Osteoblast (primary cell): ENCODE data around the gene SNX10. TPM values are rescaled to one million over a fixed set of nuclear protein-coding genes. Genes with fewer than 3 reads are reported as not detected.

Experiments
- DNase-seq: peaks from one replicate; pipeline ENCODE4 v3.0.0; 2011; ENCODE audit warnings: low spot score, mixed read lengths; ENCODE audit not compliant: insufficient read length; ENCODE audit errors: missing footprints
- H2AFZ ChIP-seq: 2 replicates; pipeline ENCODE4 v1.6.0; 2011; ENCODE audit warnings: mild to moderate bottlenecking, low read length
- H3K27ac ChIP-seq: 2 replicates; pipeline ENCODE4 v1.5.1; 2011; ENCODE audit warnings: mild to moderate bottlenecking, low read depth, low read length, moderate library complexity
- H3K27me3 ChIP-seq: 2 replicates; pipeline ENCODE4 v1.6.0; 2012; ENCODE audit warnings: mild to moderate bottlenecking, control low read depth, inconsistent platforms, low read length, moderate library complexity; ENCODE audit not compliant: insufficient read depth
- H3K36me3 ChIP-seq: 2 replicates; pipeline ENCODE4 v1.5.1; 2011; ENCODE audit warnings: mild to moderate bottlenecking, low read length, control low read depth, moderate library complexity; ENCODE audit not compliant: insufficient read depth
- H3K4me1 ChIP-seq: 2 replicates; pipeline ENCODE4 v1.5.1; 2011; ENCODE audit warnings: mild to moderate bottlenecking, low read length, control low read depth, moderate library complexity; ENCODE audit not compliant: insufficient read depth
- H3K4me2 ChIP-seq: 2 replicates; pipeline ENCODE4 v1.6.0; 2011; ENCODE audit warnings: mild to moderate bottlenecking, low read length; ENCODE audit not compliant: insufficient read depth
- H3K4me3 ChIP-seq: fragments of 200-600 bp; sonication (generic); 3 replicates; pipeline ENCODE4 v1.5.1; 2012; ENCODE audit warnings: mild to moderate bottlenecking, low read length, inconsistent platforms; ENCODE audit not compliant: insufficient read depth
- H3K79me2 ChIP-seq: 2 replicates; pipeline ENCODE4 v1.6.0; 2012; ENCODE audit warnings: mild to moderate bottlenecking, low read length, control low read depth, inconsistent platforms; ENCODE audit not compliant: insufficient read depth
- H3K9me3 ChIP-seq: 2 replicates; pipeline ENCODE4 v1.5.1; 2011; ENCODE audit warnings: low read depth, low read length, control low read depth
- H4K20me1 ChIP-seq: 2 replicates; pipeline ENCODE4 v1.6.0; 2012; ENCODE audit warnings: mild to moderate bottlenecking, low read length, control low read depth; ENCODE audit not compliant: insufficient read depth
- CTCF ChIP-seq: IDR thresholded peaks from 2 replicates; pipeline ENCODE4 v1.5.1; 2011; ENCODE audit warnings: mild to moderate bottlenecking, low read depth, low read length, moderate library complexity; ENCODE audit errors: extremely low read depth
- total RNA-seq: library from RNA; depleted of rRNA; stranded (reverse); fragments of >200 nt; gene quantifications from 2 replicates; pipeline ENCODE4 v1.2.3, GENCODE V29; 2012

SNX10 gene
- total RNA-seq, 1 donor, result 0.72 TPM

- H3K27me3 ChIP-seq, result peaks cover 75% of the 10 kb centered on the region
- no peak overlapping the region for H3K27ac ChIP-seq
- peak; percentile 60 for DNase-seq
- peak overlapping the region; percentile 65 for H3K4me2 ChIP-seq
- H4K20me1 ChIP-seq, result no peaks in the 10 kb centered on the region
- H3K36me3 ChIP-seq, result no peaks in the 10 kb centered on the region
- H3K4me1 ChIP-seq, result no peaks in the 10 kb centered on the region
- H3K4me3 ChIP-seq, result peak overlapping the region; percentile 21
- no peaks in the 10 kb centered on the region for H3K9me3 ChIP-seq
- no peak for TF ChIP-seq CTCF
- no peak overlapping the region for H2AFZ ChIP-seq
- no peaks in the 10 kb centered on the region for H3K79me2 ChIP-seq
Observed at GRCh38 chr7:26376175-26376917, 84.7 kb downstream of the SNX10 start.

DNA sequence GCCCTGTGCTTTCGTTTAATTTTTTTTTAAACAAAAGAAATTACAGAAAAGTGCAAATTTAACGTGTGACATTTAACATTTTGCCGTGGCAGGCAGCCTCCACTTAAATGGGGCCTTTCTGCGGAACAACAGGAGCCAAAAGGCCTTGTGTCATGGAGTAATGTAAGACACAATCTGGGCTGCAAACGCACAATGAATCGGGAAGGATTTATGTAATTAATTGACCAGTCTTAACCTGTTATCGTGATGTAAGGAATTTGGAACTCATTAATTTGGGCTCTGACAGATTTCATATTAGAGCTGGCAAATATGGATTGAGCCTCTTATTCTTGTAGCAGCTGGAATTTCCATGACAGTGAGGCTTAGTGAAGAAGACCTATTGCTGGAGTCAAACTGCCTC is 86.4 kb downstream of the SNX10 start:
- DNase-seq, result no peak
- no peaks in the 10 kb centered on the region for H3K36me3 ChIP-seq
- no peaks in the 10 kb centered on the region for H3K9me3 ChIP-seq
- no peak overlapping the region for H3K4me2 ChIP-seq
- no peak for TF ChIP-seq CTCF
- no peaks in the 10 kb centered on the region for H3K79me2 ChIP-seq
- no peak overlapping the region for H3K4me3 ChIP-seq
- no peaks in the 10 kb centered on the region for H4K20me1 ChIP-seq
- H2AFZ ChIP-seq, result no peak overlapping the region
- no peak overlapping the region for H3K27ac ChIP-seq
- H3K4me1 ChIP-seq, result no peaks in the 10 kb centered on the region
- H3K27me3 ChIP-seq, result peaks cover 62% of the 10 kb centered on the region

- H3K4me3 ChIP-seq, result no peak overlapping the region
- H3K9me3 ChIP-seq, result no peaks in the 10 kb centered on the region
- H3K36me3 ChIP-seq, result no peaks in the 10 kb centered on the region
- no peaks in the 10 kb centered on the region for H3K79me2 ChIP-seq
- H3K27me3 ChIP-seq, result peaks cover 46% of the 10 kb centered on the region
- no peak overlapping the region for H3K4me2 ChIP-seq
- H3K27ac ChIP-seq, result no peak overlapping the region
- no peak for TF ChIP-seq CTCF
- DNase-seq, result no peak
- H3K4me1 ChIP-seq, result no peaks in the 10 kb centered on the region
- no peaks in the 10 kb centered on the region for H4K20me1 ChIP-seq
- H2AFZ ChIP-seq, result no peak overlapping the region
Observed at GRCh38 chr7:26379711-26380110, 88.0 kb downstream of the SNX10 start.

DNA sequence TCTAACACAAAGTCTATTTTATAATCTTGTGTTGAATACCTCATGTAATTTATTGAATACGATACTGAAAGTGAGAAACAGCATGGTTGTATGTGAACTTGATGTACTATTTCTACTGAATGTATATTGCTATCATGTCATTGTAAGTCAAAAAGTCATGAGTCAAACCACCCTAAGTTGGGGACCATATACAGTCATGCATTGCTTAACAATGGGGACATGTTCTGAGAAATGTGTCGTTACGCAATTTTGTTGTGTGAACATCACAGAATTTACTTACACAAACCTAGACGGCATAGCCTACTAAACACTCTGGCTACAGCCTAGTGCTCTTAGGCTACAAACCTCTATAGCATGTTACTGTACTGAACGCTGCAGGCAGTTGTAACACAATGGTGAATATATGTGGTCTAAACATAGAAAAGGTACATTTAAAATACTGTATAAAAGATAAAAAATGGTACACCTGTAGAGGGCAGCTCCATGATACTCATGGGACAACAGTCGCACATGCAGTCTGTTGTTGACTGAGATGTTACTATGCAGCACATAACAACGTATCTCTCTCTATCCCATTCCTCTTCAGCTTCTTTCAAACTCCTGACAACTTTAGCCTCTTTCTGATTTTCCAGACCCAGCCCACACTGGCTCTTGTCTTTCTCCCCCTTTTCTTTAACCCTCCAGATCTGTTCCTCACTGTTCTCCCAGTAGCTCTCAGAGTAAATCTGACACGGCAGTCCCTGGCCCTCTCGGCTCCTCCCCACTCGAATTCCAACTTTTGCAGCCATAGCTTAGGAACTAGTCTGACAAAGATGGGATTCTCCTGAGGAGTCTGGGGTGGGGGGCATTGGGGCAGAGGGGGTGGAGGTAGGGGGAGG is 90.1 kb downstream of the SNX10 start:
- TF ChIP-seq CTCF, result no peak
- no peak overlapping the region for H3K4me2 ChIP-seq
- no peaks in the 10 kb centered on the region for H3K79me2 ChIP-seq
- no peak overlapping the region for H2AFZ ChIP-seq
- peaks cover 26% of the 10 kb centered on the region for H3K27me3 ChIP-seq
- H3K4me3 ChIP-seq, result no peak overlapping the region
- no peak overlapping the region for H3K27ac ChIP-seq
- no peaks in the 10 kb centered on the region for H3K4me1 ChIP-seq
- no peaks in the 10 kb centered on the region for H3K9me3 ChIP-seq
- no peaks in the 10 kb centered on the region for H3K36me3 ChIP-seq
- no peak for DNase-seq
- no peaks in the 10 kb centered on the region for H4K20me1 ChIP-seq
